ENCODE results near the gene BMPR2.
"Not testable (repeated sequence)": the region's sequence is repeated elsewhere in the genome, so short reads cannot be mapped to it uniquely, and the experiment has no call there.

BMPR2 gene

DNA sequence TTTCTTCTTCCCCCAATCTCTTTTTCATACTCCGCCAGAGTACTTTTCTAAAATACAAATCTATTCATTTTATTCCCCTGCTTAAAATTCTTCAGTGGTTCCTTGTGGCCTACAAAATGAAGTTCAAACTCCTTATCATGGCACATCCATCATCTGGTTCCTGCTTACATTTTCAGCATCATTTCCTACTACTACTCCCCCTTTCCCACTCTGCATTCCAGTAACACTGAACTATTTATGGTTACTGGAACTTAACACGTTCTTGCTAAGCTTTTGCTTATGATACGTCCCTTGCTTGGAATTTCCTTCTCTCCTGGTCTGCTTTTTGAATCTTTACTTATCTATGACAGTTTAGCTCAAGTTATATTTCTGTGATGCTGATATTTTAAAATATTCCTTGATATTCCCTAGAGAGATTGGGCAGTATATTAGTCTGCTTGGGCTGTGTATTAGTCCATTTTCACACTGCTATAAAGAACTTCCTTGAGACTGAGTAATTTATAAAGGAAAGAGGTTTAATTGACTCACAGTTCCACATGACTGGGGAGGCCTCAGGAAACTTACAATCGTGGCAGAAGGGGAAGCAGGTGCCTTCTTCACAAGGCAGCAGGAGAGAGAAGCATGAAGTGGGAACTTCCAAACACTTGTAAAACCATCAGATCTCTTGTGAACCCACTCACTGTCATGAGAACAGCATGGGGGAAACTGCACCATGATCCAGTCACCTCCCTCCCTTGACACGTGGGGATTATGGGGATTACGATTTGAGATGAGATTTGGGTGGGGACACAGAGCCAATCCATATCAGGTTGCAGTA is 53.2 kb downstream of the BMPR2 start:
- TF ChIP-seq, protein P1, sequence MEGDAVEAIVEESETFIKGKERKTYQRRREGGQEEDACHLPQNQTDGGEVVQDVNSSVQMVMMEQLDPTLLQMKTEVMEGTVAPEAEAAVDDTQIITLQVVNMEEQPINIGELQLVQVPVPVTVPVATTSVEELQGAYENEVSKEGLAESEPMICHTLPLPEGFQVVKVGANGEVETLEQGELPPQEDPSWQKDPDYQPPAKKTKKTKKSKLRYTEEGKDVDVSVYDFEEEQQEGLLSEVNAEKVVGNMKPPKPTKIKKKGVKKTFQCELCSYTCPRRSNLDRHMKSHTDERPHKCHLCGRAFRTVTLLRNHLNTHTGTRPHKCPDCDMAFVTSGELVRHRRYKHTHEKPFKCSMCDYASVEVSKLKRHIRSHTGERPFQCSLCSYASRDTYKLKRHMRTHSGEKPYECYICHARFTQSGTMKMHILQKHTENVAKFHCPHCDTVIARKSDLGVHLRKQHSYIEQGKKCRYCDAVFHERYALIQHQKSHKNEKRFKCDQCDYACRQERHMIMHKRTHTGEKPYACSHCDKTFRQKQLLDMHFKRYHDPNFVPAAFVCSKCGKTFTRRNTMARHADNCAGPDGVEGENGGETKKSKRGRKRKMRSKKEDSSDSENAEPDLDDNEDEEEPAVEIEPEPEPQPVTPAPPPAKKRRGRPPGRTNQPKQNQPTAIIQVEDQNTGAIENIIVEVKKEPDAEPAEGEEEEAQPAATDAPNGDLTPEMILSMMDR (conservative IDR thresholded peaks at IDR 0.05; ENCODE audit: low read depth, low read length), result no peak
- H3K4me3 ChIP-seq (ENCODE audit: low read depth, low read length), result no peak overlapping the region
- DNase-seq (ENCODE audit: low read depth), result peak; percentile 72

DNA sequence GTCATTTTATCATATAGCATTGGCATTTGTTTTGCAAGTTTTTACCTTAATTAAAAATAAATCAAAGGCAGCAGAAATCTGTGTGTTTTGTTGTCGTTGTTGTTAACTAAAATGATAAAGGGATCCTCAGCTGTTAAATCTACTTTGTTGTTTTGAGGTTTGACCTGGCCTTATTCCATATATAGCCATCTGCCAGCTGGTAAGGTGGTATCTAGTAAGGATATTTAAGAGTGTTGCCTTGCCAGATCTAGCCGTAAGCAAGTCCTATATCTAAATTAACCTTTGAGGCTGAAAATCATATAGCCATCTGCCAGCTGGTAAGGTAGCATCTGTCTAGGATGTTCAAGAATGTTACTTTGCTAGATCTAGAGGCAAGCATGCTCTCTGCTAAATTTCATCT is 56.6 kb downstream of the BMPR2 start:
- TF ChIP-seq, protein P1 (conservative IDR thresholded peaks at IDR 0.05; ENCODE audit: low read depth, low read length), result no peak
- DNase-seq (ENCODE audit: low read depth), result no peak
- H3K4me3 ChIP-seq (ENCODE audit: low read depth, low read length), result no peak overlapping the region

DNA sequence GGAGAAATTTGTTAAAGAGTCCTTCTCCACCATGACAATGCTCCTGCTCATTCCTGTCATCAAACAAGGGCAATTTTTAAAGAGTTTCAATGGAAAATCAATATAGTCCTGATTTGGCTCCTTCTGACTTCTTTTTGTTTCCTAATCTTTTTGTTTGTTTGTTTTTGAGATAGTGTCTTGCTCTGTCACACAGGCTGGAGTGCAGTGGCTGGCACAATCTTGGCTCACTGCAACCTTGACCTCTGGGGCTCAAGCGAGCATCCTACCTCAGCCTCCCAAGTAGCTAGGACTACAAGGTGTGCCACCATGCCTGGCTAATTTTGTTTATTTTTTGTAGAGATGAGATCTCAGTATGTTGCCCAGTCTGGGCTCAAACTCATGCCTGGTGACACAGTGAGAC is 58.3 kb downstream of the BMPR2 start:
- no peak overlapping the region for H3K4me3 ChIP-seq (ENCODE audit: low read depth, low read length)
- TF ChIP-seq, protein P1 (conservative IDR thresholded peaks at IDR 0.05; ENCODE audit: low read depth, low read length), result no peak
- no peak for DNase-seq (ENCODE audit: low read depth)

DNA sequence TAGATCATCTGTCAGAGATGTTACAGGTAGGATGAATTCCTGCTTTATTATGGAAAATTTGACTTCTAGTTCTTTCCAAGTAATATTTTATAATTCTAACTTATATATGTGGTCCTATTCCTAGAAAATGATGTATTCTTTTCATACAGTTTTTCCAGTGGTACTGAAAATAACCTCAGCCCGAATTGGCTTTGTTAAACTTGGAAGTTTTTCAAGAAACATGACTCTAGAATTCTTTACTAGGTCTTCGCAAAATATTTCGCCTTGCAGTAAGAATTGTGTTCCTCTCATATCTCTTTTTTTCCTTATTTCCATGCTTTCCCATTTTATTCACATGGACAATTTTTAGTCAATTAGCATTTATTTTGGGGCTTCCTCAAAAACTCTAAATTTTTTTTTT is 60.5 kb downstream of the BMPR2 start:
- H3K4me3 ChIP-seq (ENCODE audit: low read depth, low read length), result no peak overlapping the region
- TF ChIP-seq, protein P1 (conservative IDR thresholded peaks at IDR 0.05; ENCODE audit: low read depth, low read length), result no peak
- DNase-seq (ENCODE audit: low read depth), result peak; percentile 44

DNA sequence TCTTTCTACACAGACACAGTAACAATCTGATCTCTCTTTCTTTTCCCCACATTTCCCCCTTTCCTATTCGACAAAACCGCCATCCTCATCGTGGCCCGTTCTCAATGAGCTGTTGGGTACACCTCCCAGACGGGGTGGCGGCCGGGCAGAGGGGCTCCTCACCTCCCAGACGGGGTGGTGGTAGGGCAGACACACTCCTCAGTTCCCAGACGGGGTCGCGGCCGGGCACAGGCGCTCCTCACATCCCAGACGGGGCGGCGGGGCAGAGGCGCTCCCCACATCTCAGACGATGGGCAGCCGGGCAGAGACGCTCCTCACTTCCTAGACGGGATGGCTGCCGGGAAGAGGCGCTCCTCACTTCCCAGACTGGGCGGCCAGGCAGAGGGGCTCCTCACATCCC is 64.0 kb downstream of the BMPR2 start:
- not testable (repeated sequence) for DNase-seq (ENCODE audit: low read depth); H3K4me3 ChIP-seq (ENCODE audit: low read depth, low read length)

DNA sequence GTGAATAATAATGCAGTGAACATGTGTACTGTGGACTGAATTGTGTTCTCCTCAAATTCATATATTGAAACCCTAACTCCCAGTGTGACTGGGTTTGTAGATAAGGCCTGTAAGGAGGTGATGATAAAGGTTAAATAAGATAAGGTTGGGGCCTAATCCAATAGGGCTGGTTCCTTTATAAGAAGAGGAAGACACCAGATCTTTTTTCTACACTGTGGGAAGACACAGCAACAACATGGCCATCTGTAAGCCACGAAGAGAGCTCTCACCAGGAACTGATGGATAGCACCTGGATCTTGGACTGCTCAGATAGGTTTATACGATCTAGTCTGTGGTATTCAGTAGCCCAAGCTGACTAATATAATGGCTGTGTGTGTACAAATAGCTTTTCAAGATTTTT is 66.8 kb downstream of the BMPR2 start:
- TF ChIP-seq, protein P1 (conservative IDR thresholded peaks at IDR 0.05; ENCODE audit: low read depth, low read length), result no peak
- H3K4me3 ChIP-seq (ENCODE audit: low read depth, low read length), result no peak overlapping the region
- peak; percentile 18 for DNase-seq (ENCODE audit: low read depth)

DNA sequence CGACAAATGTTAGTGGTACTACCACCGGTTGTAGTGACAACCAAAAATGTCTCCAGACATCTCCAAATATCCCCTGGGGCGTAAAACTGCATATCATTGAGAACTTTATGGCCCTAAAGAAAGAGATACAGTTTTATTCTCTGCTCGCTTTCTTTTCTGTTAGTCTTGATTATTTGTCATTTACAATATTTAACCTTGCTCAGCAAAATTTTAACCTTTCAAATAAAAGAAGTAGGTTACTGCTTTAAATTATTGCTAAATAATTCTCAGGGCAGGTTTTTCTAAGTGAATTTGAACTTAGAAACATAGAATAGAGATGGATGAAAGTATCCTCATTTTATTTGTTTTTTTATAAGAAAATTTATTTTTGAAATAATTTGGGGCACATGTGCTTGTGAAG is 67.9 kb downstream of the BMPR2 start:
- DNase-seq (ENCODE audit: low read depth), result no peak
- no peak overlapping the region for H3K4me3 ChIP-seq (ENCODE audit: low read depth, low read length)
- TF ChIP-seq, protein P1 (conservative IDR thresholded peaks at IDR 0.05; ENCODE audit: low read depth, low read length), result no peak
